Neutrophil (primary cell): ENCODE results near the gene IQCF5.

Source experiments
- H3K27ac ChIP-seq: fragments of 200-600 bp; sonication (generic); 2 replicates; pipeline ENCODE4 v1.5.1; 2016; ENCODE audit warnings: mild to moderate bottlenecking, moderate library complexity
- H3K27me3 ChIP-seq: fragments of 200-600 bp; sonication (generic); 2 replicates; pipeline ENCODE4 v1.6.0; 2016; ENCODE audit warnings: mild to moderate bottlenecking
- H3K36me3 ChIP-seq: fragments of 200-600 bp; sonication (generic); 2 replicates; pipeline ENCODE4 v1.5.1; 2017
- H3K4me1 ChIP-seq, 2 experiments: fragments of 200-600 bp in 1 of 2; sonication (generic) in 1 of 2; 1 replicate in 1 of 2; 2 replicates in 1 of 2; pipeline versions ENCODE4 v1.5.1 to v1.6.1; 2013 to 2016; ENCODE audit warnings: low read depth in 1 of 2, low read length in 1 of 2, mild to moderate bottlenecking in 1 of 2, moderate library complexity in 1 of 2; ENCODE audit not compliant: control insufficient read depth in 1 of 2, insufficient read depth in 1 of 2
- H3K4me3 ChIP-seq, 2 experiments: fragments of 200-600 bp in 1 of 2; sonication (generic) in 1 of 2; 1 replicate in 1 of 2; 2 replicates in 1 of 2; pipeline ENCODE4 v1.5.1; 2013 to 2016; ENCODE audit warnings: low read depth in 1 of 2, low read length in 1 of 2, mild to moderate bottlenecking in 1 of 2, moderate library complexity in 1 of 2
- H3K9me3 ChIP-seq: fragments of 200-600 bp; sonication (generic); 2 replicates; pipeline ENCODE4 v1.5.1; 2016
- TF ChIP-seq, protein P1 (sequence below): fragments of 200-600 bp; sonication (generic); IDR thresholded peaks from 2 replicates; pipeline ENCODE4 v1.5.1; 2016; ENCODE audit warnings: antibody characterized with exemption

IQCF5 gene

DNA sequence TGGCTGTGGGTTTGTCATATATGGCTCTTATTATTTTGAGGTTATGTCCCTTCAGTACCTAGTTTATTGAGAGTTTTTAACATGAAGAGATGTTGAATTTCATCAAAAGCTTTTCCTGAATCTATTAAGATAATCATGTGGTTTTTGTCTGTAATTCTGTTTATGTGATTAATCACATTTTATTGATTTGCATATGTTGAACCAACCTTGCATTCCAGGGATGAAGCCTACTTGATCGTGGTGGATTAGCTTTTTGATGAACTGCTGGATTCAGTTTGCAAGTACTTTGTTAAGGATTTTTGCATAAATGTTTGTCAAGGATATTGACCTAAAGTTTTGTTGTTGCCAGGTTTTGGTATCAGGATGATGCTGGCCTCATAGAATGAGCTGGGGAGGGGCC lies 47.1 kb downstream of the IQCF5 start:
- H3K27me3 ChIP-seq: no peaks in the 10 kb centered on the region
- H3K4me3 ChIP-seq: no peak overlapping the region
- no peak overlapping the region for H3K27ac ChIP-seq
- H3K4me1 ChIP-seq: no peaks in the 10 kb centered on the region
- no peaks in the 10 kb centered on the region for H3K36me3 ChIP-seq
- no peaks in the 10 kb centered on the region for H3K9me3 ChIP-seq
- TF ChIP-seq, protein P1, sequence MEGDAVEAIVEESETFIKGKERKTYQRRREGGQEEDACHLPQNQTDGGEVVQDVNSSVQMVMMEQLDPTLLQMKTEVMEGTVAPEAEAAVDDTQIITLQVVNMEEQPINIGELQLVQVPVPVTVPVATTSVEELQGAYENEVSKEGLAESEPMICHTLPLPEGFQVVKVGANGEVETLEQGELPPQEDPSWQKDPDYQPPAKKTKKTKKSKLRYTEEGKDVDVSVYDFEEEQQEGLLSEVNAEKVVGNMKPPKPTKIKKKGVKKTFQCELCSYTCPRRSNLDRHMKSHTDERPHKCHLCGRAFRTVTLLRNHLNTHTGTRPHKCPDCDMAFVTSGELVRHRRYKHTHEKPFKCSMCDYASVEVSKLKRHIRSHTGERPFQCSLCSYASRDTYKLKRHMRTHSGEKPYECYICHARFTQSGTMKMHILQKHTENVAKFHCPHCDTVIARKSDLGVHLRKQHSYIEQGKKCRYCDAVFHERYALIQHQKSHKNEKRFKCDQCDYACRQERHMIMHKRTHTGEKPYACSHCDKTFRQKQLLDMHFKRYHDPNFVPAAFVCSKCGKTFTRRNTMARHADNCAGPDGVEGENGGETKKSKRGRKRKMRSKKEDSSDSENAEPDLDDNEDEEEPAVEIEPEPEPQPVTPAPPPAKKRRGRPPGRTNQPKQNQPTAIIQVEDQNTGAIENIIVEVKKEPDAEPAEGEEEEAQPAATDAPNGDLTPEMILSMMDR: no peak
